ENCODE measurements around the gene PDXK. TPM values are rescaled to one million over a fixed set of nuclear protein-coding genes. Genes with fewer than 3 reads are reported as not detected.

PDXK gene
- total and polyA plus RNA-seq, 9 of the 15 experiments (the other 6 are each of a cell fraction or from before 2014, with no cell fraction given): 5.6 to 162 (median 76.5) TPM

GRCh38 chr21:43810505-43811261, 91.8 kb downstream of the PDXK start (continued):
- TF ChIP-seq ZFX (CRISPR knock-in tag; IDR thresholded peaks at IDR 0.05) (no peak; the same call in 1 of the 2 replicates), RBM15 (IDR thresholded peaks at IDR 0.05; ENCODE audit: insufficient read depth, low read length) (no peak), REST (IDR thresholded peaks at IDR 0.05; ENCODE audit: borderline replicate concordance) (peak; percentile 95), REST (CRISPR knock-in tag; IDR thresholded peaks at IDR 0.05; ENCODE audit: low read depth) (peak; percentile 56; the same call in 1 of the 2 replicates), MTA1 (IDR thresholded peaks at IDR 0.05; ENCODE audit: borderline replicate concordance) (0 out of 2 replicates have a peak, but pooled peaks have one; percentile 53), CAMTA2 (CRISPR knock-in tag; conservative IDR thresholded peaks at IDR 0.05) (no peak), GTF2F1 (IDR thresholded peaks at IDR 0.05; ENCODE audit: low read depth, low read length) (no peak), ZNF507 (tag; conservative IDR thresholded peaks at IDR 0.05) (no peak), POLR2G (IDR thresholded peaks at IDR 0.05; ENCODE audit: low read depth, low read length) (peak; percentile 70), SRF (CRISPR knock-in tag; IDR thresholded peaks at IDR 0.05) (peak; percentile 30 to 67; a peak in 2 of 4 replicates), KLF16 (IDR thresholded peaks at IDR 0.05) (peak; percentile 35; the same call in 1 of the 2 replicates), ZNF766 (CRISPR knock-in tag; conservative IDR thresholded peaks at IDR 0.05) (no peak), TOE1 (IDR thresholded peaks at IDR 0.05; ENCODE audit: borderline replicate concordance) (peak; percentile 51; the same call in 1 of the 2 replicates), TOE1 (CRISPR knock-in tag; IDR thresholded peaks at IDR 0.05; ENCODE audit: borderline replicate concordance, low read depth) (no peak), USF2 (CRISPR knock-in tag; IDR thresholded peaks at IDR 0.05) (no peak), SLC30A9 (CRISPR knock-in tag; IDR thresholded peaks at IDR 0.05) (no peak)

All from K562 (cell line).